Esophagus muscularis mucosa (tissue), 4 donors: ENCODE results near the gene MARK1. TPM values are rescaled to one million over a fixed set of nuclear protein-coding genes. Genes with fewer than 3 reads are reported as not detected.

Experiments used
- DNase-seq: peaks from one replicate; pipeline ENCODE4 v3.0.0-alpha.2; 2017; ENCODE audit errors: extremely low spot score
- H3K27ac ChIP-seq, 4 donors: fragments of 200-600 bp; sonication (generic); replicated peaks in 1 of 4; 1 replicate in 3 of 4; 2 replicates in 1 of 4; pipeline ENCODE4 v1.5.1; 2016 to 2019; ENCODE audit warnings: mild to moderate bottlenecking in 1 of 4
- H3K27me3 ChIP-seq, 4 donors: fragments of 200-600 bp; sonication (generic); one replicate each; pipeline versions ENCODE4 v1.5.1 to v1.6.0; 2016 to 2019
- H3K36me3 ChIP-seq, 4 donors: fragments of 200-600 bp; sonication (generic); one replicate each; pipeline ENCODE4 v1.5.1; 2016 to 2019
- H3K4me1 ChIP-seq, 4 donors: fragments of 200-600 bp; sonication (generic); one replicate each; pipeline ENCODE4 v1.5.1; 2016 to 2019
- H3K4me3 ChIP-seq, 4 donors: fragments of 200-600 bp; sonication (generic); 1 replicate in 2 of 4; 2 replicates in 2 of 4; pipeline ENCODE4 v1.5.1; 2016 to 2019; ENCODE audit warnings: mild to moderate bottlenecking in 4 of 4, moderate library complexity in 1 of 4
- H3K9me3 ChIP-seq, 4 donors: fragments of 200-600 bp; sonication (generic); 1 replicate in 3 of 4; 2 replicates in 1 of 4; pipeline ENCODE4 v1.5.1; 2016 to 2019
- CTCF ChIP-seq, 3 experiments: fragments of 200-600 bp in 2 of 3; fragments of 450-650 bp in 1 of 3; sonication (generic) in 2 of 3; IDR thresholded peaks; one replicate each; pipeline ENCODE4 v1.5.1; 2017 to 2019; ENCODE audit warnings: antibody characterized with exemption in 3 of 3, mild to moderate bottlenecking in 2 of 3, moderate library complexity in 1 of 3
- EP300 ChIP-seq: sonication (generic); formaldehyde crosslinking; IDR thresholded peaks from one replicate; pipeline ENCODE4 v1.6.1; 2017; ENCODE audit warnings: antibody characterized with exemption
- POLR2A ChIP-seq: fragments of 450-650 bp; IDR thresholded peaks from one replicate; pipeline ENCODE4 v1.6.1; 2017; ENCODE audit warnings: antibody characterized with exemption, moderate library complexity, mild to moderate bottlenecking, low read depth
- POLR2AphosphoS5 ChIP-seq, 2 donors: sonication (generic); formaldehyde crosslinking; IDR thresholded peaks; one replicate each; pipeline ENCODE4 v1.6.1; 2017; ENCODE audit warnings: antibody characterized with exemption in 2 of 2
- WGBS: methylation state at CpG from one replicate; pipeline ENCODE4 v1.1.5; 2018; 5-methylcytosine and 5-hydroxymethylcytosine counted together
- intact Hi-C: fragments of 100-400 bp; cut with DNase I; formaldehyde crosslinking; loops from one replicate; pipeline ENCODE4 v1.15.1; 2023
- total RNA-seq, 4 donors: library from RNA; depleted of rRNA; stranded (reverse); fragments of >200 nt; gene quantifications; one replicate each; pipeline versions ENCODE4 v1.1.0 to v1.2.1, GENCODE V29; 2016

MARK1 gene
- total RNA-seq, 4 donors from 2014 or later: 16.7 to 24.4 (median 17.6) TPM

GRCh38 chr1:220690140-220691052, 162.5 kb downstream of the MARK1 start, which contains the start of gene C1orf115:
C1orf115 (plus strand) TSS chr1:220690363; CDS start chr1:220690403, 40 bp downstream.
- intact Hi-C loops: loop anchor here (2.0 to 5.0 kb wide), 2 partner anchors 42 to 87 kb away; no protein-coding TSS in a partner anchor
- H3K9me3 ChIP-seq: no peaks in the 10 kb centered on the region
- H3K27me3 ChIP-seq: no peaks in the 10 kb centered on the region
- H3K4me1 ChIP-seq: peaks cover 4 to 24% (median 18%) of the 10 kb centered on the region in 4 donors
- 11% methylated on average over 32 of the region's 96 CpGs for WGBS
- peak within 1 kb of the TSS; percentile 70 to 84 (median 73) for H3K4me3 ChIP-seq
- TF ChIP-seq CTCF (IDR thresholded peaks at IDR 0.05) (peak; percentile 87 to 98 (median 97)), POLR2A (no peak), EP300 (no peak), POLR2AphosphoS5 (IDR thresholded peaks at IDR 0.05) (peak; percentile 65 to 73)
- peak within 1 kb of the TSS; percentile 60 to 71 (median 67) for H3K27ac ChIP-seq
- no peaks in the 10 kb centered on the region for H3K36me3 ChIP-seq
- DNase-seq: peak; percentile 93

- TF ChIP-seq POLR2A (no peak), EP300 (no peak), POLR2AphosphoS5 (IDR thresholded peaks at IDR 0.05) (no peak), CTCF (IDR thresholded peaks at IDR 0.05) (no peak)
- intact Hi-C loops: loop anchor here (2.0 to 5.0 kb wide), 2 partner anchors 42 to 86 kb away; no protein-coding TSS in a partner anchor
- DNase-seq: peak; percentile 77
- peak overlapping the region in 3 of 4 donors; percentile 60 to 71 (median 63) for H3K27ac ChIP-seq
- WGBS: 84% methylated on average over 14 of the region's 14 CpGs
- H3K4me1 ChIP-seq: peaks cover 4 to 24% (median 18%) of the 10 kb centered on the region in 4 donors
- H3K9me3 ChIP-seq: no peaks in the 10 kb centered on the region
- H3K4me3 ChIP-seq: peak overlapping the region; percentile 70 to 84 (median 73)
- H3K27me3 ChIP-seq: no peaks in the 10 kb centered on the region
- H3K36me3 ChIP-seq: no peaks in the 10 kb centered on the region
Observed at GRCh38 chr1:220691053-220691684, 163.2 kb downstream of the MARK1 start.

GRCh38 chr1:220692436-220693228, 164.7 kb downstream of the MARK1 start:
- H3K9me3 ChIP-seq: no peaks in the 10 kb centered on the region

More at GRCh38 chr1:220692436-220693228, 164.7 kb downstream of the MARK1 start:
- DNase-seq: peak; percentile 68
- Histone ChIP-seq H3K4me3 (no peak overlapping the region), H3K27ac (no peak overlapping the region), H3K36me3 (peaks cover 0 to 12% (median 7%) of the 10 kb centered on the region in 4 donors), H3K27me3 (no peaks in the 10 kb centered on the region), H3K4me1 (peaks cover 4 to 24% (median 18%) of the 10 kb centered on the region in 4 donors)
- 91% methylated on average over 8 of the region's 8 CpGs for WGBS
- intact Hi-C loops: loop anchor here (5.0 kb wide), 1 partner anchor 85 kb away; no protein-coding TSS in a partner anchor
- TF ChIP-seq CTCF (IDR thresholded peaks at IDR 0.05) (no peak), POLR2A (no peak), POLR2AphosphoS5 (IDR thresholded peaks at IDR 0.05) (no peak), EP300 (no peak)
